NCI-H1436 treated with DMSO at 0.1 percent for 48 hours (cell line): Measurements from ENCODE around the gene SPAG16.
"Not testable (repeated sequence)": the region's sequence is repeated elsewhere in the genome, so short reads cannot be mapped to it uniquely, and the experiment has no call there.

ENCODE experiments used
- DNase-seq: peaks from one replicate; lab custom pipeline; 2025; lab: John Stamatoyannopoulos, UW

Gene SPAG16

DNA sequence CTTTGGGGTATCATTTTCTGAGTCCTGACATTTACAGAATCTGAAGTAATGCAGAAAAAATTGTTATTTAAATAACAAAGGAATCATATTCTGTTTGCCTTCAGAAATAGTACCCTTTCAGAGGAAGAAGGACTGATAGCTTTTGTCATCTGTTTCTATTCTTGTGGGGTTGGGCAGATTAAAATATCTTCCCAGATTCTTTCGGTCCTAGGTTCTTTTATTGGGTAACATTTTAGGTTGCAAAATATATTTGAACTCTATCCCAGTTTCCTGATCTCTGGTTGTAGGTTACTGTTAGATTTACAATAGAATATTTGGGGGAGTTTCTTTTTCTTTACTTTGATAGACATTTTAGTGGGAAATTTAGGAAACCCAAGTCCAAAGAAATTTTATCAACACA, 550.5 kb downstream of the SPAG16 start:
- no peak for DNase-seq

DNA sequence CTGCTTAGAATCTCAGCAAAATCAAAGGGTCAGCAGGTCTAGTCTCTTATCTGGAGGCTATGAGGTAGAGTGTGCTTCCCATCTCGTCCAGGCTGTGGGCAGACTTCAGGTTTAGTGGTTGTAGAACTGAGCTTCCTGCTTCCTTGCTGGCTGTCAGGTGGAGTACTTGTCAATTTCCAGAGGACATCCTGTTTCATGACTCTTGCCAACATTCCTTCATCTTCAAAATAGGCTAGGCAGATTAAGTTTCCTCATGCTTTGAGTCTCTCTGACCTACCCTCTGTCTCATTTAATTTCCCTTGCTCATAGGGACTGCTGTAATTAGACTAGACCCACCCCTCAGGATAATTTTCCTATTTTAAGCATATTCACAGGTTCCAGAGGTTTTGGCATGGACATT, 562.6 kb downstream of the SPAG16 start:
- no peak for DNase-seq

DNA sequence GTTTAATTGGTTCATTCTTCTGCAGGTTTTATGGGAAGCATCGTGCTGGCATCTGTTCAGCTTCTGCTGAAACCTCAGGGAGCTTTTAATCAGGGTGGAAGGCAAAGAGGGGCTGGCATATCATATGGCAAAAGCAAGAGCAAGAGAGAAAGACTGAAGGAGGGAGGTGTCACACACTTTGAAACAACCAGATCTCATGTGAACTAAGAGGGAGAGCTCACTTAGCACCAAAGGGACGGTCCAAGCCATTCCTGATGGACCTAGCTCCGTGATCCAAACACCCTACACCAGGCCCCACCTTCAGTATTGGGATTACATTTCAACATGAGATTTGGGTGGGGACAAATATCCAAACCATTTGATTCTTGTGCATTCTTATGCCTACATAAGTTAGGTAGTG, 563.1 kb downstream of the SPAG16 start:
- DNase-seq = no peak

DNA sequence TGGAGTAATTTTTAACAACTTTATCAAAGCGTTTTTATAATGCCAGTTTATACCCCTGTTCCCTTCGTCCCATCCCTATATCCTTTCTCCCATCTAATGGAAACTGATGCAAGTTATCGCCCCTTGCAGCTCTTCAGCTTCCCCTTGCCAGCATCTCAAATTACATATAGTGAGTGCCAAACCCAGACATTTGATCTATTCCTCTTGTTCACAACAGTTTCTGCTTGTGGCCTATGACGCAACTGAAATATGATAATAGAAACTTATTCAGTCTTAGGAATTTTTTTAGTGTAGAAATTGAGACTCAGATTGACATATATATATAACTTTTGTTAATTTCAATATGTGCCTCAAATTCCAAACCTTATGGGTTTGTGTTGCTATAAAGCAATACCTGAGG, 564.4 kb downstream of the SPAG16 start:
- DNase-seq = no peak

DNA sequence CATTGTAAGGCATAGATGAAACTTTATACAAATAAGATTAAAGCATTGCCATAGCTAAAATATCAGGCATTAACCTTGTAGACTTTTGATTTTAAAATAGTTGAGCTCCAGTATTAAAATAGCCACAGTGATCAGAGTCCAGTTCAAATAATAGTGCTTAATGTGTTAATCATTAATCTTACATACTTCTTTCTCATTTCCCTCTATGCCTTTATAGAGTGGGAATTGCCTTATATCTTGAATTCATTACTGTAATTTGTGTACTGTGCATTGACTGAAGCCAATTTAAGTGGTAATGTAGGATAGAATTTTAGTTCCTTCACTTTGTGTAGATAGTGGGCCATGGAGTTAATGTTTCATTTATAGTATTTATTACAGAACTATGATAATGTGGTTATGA, 577.4 kb downstream of the SPAG16 start:
- DNase-seq = no peak

DNA sequence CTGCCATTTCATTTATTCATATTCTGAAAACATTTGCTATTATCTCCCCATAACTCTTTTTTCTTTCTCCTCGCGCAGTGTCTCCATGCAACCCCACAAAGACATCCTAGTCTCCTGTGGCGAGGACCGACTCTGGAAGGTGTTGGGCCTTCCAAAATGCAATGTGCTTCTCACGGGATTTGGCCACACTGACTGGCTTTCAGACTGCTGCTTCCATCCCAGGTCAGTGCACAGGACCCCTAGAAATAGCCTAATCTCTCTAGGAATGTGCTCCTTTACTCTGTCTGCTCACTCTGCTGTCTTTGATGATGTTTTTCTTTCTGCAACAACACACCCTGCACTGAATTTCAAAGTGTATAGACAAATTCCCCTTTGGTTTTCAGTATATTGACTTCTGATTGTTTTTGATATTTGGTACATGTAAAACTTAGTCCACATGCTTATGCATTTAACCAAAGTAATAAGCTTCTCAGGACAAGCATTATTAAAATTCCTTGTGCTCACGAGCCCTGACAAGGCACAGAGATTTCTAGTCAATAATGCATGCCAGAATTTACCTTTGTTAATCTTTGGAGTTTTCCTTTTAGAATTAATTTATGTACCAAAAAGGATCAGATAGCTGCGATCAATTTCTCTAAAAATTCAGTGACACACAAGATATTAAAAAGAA, 578.3 kb downstream of the SPAG16 start:
- DNase-seq = no peak

DNA sequence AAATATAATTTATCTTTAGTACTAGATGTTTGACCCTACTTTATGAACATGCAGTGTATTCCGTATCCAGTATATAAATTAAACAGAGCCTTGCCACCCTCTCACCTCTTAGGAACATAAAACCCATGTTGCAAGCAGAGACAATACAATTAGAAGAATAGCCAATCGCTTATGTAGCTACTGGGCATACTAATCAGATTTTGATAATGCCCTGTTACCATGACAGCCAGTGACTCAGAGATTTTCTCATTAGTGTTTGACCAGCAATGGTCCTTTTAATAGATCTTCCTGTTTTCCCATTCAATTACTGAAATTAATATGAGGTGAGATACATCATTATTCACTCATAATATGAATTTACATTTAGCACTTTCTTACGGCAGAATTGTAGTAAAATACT, 579.3 kb downstream of the SPAG16 start:
- DNase-seq = no peak

DNA sequence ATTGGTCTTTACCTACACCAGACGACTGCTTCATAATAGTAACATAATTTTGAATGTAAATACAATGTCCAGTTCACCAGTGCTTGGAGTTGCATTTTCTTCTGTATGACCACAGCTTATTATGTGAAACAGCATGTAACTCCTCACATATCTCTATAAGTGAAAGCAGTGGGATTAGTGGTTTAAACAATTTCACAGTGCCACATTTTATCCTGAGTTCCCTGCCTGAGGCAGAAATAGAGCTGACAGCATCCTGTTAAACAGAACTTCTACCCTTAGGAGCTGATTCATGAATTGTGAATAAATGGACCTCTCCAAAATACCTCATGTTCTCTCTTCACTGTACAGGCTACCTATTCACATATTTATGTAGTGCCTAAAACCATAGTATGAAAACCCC, 584.3 kb downstream of the SPAG16 start:
- no peak for DNase-seq

DNA sequence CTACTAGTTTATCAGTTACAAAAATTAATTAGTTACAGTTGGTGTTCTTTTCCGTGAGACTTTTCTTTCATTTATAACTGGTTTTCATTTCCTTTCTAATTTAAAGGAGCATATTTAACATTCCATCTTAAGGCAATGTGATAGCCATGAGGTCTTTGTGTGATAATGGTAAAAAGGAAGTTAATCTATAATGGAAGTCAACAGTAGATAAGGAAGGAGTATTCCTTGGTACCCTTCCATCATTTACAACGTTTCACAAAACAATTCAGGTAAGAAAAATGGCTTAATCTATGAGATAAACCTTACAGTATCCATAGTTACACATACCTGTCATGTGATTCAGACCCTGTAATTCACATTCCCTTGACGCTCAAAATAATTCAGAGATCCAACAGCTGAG, 601.2 kb downstream of the SPAG16 start:
- no peak for DNase-seq

DNA sequence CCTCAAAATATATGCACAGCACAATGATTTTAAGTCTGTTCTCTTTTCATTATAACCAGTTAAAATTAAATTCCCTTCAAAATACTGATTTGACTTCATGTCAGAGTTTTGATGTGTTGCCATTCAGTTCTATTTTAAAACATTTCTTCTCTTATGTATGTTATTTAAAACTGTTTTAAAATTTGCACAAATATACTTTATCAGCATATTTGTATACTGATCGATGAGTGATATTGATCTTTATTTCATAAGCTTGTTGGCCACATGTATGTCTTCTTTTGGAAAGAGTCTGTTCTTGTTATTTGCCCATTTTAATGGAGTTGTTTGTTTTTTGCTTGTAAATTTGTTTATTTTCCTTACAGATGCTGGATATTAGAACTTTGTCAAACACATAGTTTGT, 630.2 kb downstream of the SPAG16 start:
- no peak for DNase-seq

DNA sequence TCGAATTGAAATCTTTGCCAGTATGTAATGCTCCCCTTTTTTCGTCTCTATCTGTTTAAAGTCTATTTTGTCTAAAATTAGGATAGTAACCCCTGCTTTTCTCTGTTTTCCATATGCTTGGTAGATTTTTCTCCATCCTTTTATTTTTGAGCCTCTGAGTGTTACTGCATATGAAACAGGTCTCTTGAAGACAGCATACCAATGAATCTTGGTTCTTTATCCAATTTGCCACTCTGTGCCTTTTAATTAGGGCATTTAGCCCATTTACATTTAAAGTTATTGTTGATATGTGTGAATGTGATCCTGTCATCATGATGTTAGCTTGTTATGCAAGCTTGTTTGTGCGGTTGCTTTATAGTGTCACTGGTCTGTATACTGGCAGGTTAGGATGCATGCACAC, 635.8 kb downstream of the SPAG16 start:
- DNase-seq = no peak

DNA sequence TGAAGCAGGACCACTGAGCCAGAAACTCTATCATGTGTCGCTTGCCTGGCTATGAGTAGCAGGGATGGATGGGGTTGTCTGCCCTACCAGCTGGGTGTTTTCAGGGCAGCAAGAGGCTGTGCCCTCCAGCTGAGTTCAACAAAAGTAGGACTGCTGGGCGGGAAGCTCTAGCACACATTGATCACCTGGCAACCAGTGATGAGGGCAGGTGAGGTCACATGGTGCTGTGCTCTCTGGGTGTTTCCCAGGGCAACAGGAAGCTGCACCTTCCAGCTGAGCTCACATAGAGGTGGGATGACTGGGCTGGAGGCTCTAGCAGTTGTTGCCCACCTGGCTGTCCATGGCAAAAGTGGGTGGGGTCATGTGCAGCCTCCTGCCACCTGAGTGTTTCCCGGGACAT, 639.3 kb downstream of the SPAG16 start:
- DNase-seq = no peak

DNA sequence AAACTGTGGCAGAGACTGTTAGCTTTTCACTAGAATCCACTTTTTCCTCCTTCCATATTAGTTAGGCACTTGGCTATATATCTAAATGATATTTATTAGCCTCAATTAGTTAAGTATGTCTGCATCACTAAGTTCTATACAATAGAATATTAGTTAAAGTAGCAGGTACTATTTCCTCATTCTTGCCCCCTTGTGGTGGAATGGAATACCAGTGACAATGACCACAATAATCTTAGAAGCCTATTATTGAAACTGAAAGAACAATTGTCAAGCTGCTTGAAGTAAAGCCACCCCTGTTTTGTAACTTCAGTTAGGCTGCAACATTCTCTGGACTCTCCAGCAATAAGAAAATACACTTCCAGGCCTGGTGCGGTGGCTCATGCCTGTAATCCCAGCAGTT, 650.3 kb downstream of the SPAG16 start:
- no peak for DNase-seq

DNA sequence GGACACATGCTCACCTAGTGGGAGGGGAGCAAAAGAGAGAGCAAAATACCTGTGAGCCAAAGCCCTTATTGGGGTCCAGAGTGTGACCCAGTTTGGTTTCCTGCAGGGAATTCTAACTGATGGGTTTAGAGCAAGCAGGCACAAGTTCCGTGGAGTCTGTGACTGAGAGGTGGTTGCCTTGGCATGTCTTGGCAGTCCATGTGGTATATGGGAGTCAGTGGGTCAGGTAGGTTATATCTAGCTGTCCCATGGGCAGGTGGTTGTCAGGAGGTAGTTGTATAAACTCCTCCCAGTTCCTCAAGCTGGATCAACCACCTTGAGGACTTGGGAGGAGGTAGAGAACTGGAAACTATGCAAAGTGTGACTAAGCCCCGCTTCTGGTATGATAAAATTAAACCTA, 673.8 kb downstream of the SPAG16 start:
- DNase-seq = no peak

DNA sequence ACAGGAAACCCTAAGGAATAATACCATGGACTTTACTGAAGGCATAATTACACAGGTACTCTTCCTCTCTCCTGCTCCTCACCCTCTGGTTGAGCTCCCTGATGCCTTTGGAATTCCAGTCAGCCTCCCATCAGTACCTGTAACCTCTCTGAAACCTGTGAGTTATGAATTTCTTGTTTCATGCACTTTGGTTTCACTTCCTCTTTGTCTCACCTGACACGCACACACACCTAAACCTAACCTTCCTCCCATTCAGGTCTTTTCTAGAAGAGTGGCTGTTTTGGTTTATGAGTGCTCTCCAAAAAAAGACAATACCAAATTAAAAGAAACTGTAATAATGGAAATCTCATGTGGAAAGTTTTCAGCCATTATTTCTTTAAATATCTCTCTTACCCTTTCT, 675.3 kb downstream of the SPAG16 start:
- no peak for DNase-seq

DNA sequence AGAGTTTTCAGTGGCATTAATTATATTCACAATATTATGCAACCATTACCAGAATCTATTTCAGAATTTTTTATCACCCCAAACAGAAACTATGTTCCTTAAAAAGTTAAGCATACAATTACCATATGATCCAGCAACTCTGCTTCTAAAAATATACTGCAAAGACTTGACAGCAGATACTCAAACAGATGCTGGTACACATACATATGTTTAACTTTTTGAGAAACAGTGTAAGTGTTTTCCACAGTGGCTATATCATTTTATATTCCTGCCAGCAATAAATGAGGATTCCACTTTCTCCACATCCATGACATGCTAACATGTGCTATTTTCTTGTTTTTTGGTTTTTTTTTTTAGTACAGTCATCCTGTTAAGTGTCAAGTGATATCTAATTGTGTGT, 687.3 kb downstream of the SPAG16 start:
- DNase-seq = no peak

DNA sequence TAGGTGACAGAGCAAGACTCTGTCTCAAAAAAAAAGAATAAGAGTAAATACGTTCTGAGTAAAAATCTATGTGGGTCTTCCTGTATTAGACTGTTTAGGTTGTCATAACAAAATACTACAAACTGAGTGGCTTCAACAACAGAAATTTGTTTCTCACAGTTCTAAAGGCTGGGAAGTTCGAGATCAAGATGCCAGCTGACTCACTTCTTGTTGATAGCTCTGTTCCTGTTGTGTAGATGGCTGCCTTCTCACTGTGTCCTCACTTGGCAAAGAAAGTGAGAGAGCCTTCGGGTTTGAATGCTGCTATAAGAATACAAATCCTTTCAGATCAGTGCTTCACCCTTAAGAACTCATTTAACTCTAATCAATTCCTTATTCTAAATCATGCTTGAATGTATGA, 696.6 kb downstream of the SPAG16 start:
- no peak for DNase-seq

DNA sequence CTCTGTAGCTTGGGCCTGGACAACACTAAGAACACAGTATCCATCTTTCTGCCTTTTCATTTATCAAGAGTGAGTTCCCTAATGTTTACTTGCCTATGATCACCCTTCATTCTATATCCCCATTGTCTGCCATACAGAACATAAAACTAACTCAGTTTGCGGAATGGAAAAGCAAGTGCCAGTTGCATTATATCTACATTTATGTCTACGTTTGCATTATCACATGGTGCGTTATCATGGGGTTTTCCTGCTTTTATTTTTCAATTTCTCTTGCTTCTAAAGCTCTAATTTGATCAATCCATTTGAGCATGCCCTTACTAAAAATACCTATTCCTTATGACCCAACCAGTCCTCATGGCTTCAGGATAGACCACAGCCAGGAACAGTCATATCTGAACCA, 704.9 kb downstream of the SPAG16 start:
- no peak for DNase-seq

DNA sequence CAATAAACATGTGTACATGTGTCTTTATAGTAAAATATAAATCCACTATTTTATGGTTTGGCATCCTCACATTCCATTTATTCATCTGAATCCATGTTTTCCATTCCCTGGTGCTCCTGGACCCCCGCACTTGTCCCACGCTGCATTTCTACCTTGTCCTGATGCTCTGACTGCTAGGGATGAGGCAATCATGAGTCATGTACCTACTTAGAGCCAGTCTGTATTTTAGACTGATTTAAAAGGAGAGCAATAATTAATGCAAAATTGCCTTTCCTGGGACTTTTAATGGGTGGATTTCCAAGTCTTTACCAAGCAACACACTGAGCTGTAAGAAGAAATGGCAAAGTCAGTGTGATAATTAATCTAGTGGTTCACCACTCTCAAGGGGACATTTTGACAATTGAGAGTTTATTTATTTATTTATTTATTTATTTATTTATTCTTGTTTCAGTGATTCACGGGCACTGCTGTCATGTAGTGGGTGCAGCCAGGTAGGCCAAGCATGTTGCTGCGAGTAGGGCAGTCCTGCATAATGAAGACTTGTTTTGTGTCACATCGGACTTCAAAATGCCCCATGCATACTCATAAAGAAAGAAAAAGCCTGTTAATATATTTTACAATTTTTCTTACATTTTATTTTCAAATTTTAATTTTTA, 707.3 kb downstream of the SPAG16 start:
- DNase-seq = no peak

DNA sequence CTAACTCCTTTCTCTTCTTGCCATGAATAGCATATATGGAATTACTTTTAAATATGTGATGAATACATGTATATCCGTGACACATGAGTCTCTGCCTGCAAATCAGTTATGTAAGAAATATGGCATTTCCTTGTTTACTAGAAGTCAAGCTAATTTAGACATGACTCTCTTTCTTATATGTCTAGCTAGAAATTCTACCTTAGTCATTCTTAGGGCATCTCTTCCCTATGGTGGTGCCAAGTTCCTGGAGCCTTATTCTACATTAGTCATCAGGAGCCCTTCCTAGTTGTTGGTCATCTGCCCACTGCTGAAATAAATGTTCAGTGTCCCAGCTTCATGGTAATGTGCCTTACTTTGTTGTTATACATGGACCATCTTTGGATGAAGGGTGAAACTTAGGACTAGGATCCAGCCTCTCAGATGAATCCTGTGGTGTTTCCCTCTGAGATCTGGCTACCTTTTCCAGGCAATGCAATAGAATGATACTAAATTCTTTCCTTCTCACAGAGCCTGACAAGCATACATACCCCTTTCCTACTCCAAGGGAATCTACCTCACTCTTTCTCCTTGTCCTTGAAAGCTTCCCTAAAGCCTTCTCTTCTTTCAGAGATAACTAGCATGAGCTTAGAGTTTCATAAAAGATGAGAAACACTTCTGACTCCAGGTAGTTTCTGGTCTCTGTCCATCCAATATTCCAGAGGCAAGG, 711.3 kb downstream of the SPAG16 start:
- DNase-seq = no peak

DNA sequence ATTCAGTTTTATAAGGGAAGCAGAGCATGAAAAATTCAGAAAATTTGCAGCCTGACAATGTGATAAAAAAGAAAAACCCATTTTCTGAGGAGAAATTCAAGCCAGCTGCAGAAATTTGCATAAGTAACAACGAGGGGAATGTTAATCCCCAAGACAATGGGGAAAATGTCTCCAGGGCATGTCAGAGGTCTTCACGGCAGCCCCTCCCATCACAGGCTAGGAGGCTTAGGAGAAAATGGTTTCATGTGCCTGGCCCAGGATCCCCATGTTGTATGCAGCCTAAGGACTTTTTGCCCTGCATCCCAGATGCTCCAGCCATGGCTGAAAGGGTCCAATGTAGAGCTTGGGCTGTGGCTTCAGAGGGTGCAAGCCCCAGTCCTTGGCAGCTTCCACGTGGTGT, 714.7 kb downstream of the SPAG16 start:
- not testable (repeated sequence) for DNase-seq

DNA sequence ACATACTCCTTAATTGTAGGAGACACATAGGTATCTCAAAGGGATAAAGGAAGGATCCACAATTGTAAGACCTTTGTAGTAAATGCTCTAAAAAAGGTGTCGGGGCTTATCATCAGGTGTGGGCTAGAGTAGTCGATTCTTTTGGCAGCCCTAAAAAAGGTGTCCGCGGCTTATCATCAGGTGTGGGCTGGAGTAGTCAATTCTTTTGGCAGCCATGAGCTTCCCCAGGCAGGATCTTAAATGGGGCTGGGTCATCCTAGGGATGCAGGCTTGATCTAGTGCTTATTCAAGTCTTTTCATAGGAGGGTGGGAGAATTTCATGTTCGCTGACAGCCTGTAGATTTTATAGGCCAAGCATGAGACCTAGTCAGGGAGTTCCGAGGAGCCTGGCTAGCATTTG, 720.2 kb downstream of the SPAG16 start:
- no peak for DNase-seq

DNA sequence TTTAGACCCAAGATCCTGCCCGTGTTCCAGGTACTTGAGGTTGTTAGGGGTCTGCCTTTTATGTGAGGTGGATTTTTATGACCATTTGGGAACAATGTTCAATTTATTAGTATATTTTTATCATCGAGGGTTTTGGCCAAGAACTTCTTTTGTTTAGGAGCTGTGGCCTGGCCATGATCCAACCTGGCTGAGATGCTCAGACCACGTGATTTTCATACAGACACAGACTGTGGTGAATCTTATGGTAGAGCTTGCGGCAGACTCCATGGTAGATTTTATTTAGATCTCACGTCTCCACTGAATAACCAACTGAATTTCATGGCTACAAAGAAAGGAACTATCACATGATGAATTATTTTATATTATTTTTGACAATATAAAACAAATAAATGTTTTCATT, 721.1 kb downstream of the SPAG16 start:
- DNase-seq = no peak

DNA sequence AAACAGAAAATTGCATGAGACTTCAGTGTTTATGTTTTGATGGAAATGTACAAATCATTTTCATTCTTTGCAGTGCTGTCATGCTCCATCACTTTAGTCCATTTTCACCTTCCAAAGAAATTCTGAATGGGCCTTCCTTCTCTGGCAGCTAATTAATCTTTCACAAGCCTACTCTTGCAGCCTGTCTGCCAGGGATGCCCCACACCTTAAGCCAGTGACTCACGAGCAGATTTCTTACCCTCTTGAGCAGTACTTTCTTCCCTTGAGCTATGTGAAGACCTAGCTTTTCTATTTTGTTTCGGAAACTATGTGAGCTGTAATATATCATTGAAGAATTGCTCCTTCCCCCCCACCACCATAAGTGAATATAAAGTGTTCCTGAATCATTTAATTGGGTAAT, 722.3 kb downstream of the SPAG16 start:
- no peak for DNase-seq
